Measurements from ENCODE around the gene CDT1. TPM values are rescaled to one million over a fixed set of nuclear protein-coding genes. Genes with fewer than 3 reads are reported as not detected.

CDT1 gene
- total and polyA plus RNA-seq, 4 donors = 2.0 to 5.8 (median 3.3) TPM

DNA sequence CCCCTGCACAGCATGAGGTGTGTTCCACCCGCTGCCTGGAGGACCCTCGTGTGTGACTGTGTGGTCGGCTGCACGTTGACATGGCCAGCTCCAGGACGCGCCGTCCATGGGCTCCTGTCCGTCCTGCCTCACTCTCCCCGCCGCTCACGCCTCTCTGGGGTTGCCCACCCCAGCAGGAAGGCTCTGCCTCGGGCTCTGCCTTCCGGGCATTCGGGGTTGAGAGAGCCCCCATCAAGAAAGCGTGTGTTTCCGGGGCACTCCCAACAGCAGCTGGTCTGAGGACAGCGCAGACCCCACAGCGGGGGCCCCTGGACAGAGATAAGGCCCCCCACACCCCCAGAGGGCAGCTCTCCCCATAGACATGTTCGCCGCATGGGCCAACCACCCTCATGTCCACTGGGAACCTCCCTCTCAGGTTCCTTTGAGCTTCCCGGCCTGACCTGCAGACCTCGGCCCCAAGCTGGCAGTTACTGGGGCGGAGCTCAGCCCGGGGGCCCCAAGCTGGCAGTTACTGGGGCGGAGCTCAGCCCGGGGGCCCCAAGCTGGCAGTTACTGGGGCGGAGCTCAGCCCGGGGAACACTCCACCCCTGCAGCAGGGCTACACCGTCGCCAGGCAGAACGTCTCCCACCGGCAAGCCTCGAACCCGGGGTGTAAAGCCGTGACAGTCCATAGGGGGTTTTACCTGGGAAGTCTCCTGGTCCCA lies 10.2 kb upstream of the CDT1 start:
- DNase-seq = no peak
- no peaks in the 10 kb centered on the region for H3K36me3 ChIP-seq (ENCODE audit: control insufficient read depth in 4 of 4, insufficient read depth in 4 of 4, low read length in 4 of 4)
- H3K9ac ChIP-seq (ENCODE audit: insufficient read depth in 1 of 2, low read length in 2 of 2) = no peak overlapping the region
- no peaks in the 10 kb centered on the region for H3K9me3 ChIP-seq (ENCODE audit: control insufficient read depth in 4 of 4, insufficient read depth in 3 of 4, low read length in 3 of 4)
- H3K27me3 ChIP-seq (ENCODE audit: control insufficient read depth in 3 of 3, insufficient read depth in 3 of 3, low read length in 2 of 3) = peaks cover 0 to 3% (median 0%) of the 10 kb centered on the region in 3 donors
- H3K4me3 ChIP-seq = no peak overlapping the region
- no peaks in the 10 kb centered on the region for H3K4me1 ChIP-seq (ENCODE audit: control insufficient read depth in 5 of 5, insufficient read depth in 5 of 5, low read length in 5 of 5)
- no peak overlapping the region for H3K27ac ChIP-seq (ENCODE audit: low read depth in 1 of 2, low read length in 1 of 2)
- WGBS, 2 donors = 20 to 46% methylated on average over 35 of the region's 35 CpGs
- no peak for ATAC-seq (ENCODE audit: insufficient read depth, low FRiP score)
- TF ChIP-seq CTCF (IDR thresholded peaks at IDR 0.05; ENCODE audit: control extremely low read depth, extremely low read depth) = no peak

DNA sequence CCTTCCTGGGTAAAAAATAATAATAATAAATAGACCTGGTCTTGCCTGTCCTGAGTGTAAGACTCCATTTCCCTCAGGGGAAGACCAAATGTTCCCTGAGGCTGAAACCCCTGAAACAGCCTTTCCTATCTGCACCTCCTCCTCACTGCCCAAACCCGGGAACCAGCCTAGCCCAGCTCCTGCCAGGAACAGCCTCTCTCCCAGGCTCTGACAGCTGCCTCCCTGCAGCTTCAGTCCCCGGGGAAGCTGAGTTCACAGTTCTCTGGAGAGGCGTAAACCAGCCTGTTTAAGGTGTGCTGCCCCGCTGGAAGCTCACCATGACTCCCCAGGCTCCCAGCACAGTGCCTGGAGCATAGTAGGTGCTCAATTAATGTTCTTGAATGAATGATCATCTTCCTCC lies 7.3 kb upstream of the CDT1 start:
- DNase-seq (no peak), ATAC-seq (ENCODE audit: insufficient read depth, low FRiP score) (no peak)
- WGBS, 2 donors = 72 to 75% methylated on average over 4 of the region's 4 CpGs
- H3K9ac ChIP-seq (ENCODE audit: insufficient read depth in 1 of 2, low read length in 2 of 2) = no peak overlapping the region
- no peak overlapping the region for H3K27ac ChIP-seq (ENCODE audit: low read depth in 1 of 2, low read length in 1 of 2)
- H3K4me1 ChIP-seq (ENCODE audit: control insufficient read depth in 5 of 5, insufficient read depth in 5 of 5, low read length in 5 of 5) = no peaks in the 10 kb centered on the region
- H3K9me3 ChIP-seq (ENCODE audit: control insufficient read depth in 4 of 4, insufficient read depth in 3 of 4, low read length in 3 of 4) = no peaks in the 10 kb centered on the region
- no peak for TF ChIP-seq CTCF (IDR thresholded peaks at IDR 0.05; ENCODE audit: control extremely low read depth, extremely low read depth)
- no peaks in the 10 kb centered on the region for H3K36me3 ChIP-seq (ENCODE audit: control insufficient read depth in 4 of 4, insufficient read depth in 4 of 4, low read length in 4 of 4)
- no peak overlapping the region for H3K4me3 ChIP-seq
- H3K27me3 ChIP-seq (ENCODE audit: control insufficient read depth in 3 of 3, insufficient read depth in 3 of 3, low read length in 2 of 3) = peaks cover 0 to 3% (median 0%) of the 10 kb centered on the region in 3 donors

- no peak for ATAC-seq (ENCODE audit: insufficient read depth, low FRiP score)
- H3K36me3 ChIP-seq (ENCODE audit: control insufficient read depth in 4 of 4, insufficient read depth in 4 of 4, low read length in 4 of 4) = no peaks in the 10 kb centered on the region
- H3K4me1 ChIP-seq (ENCODE audit: control insufficient read depth in 5 of 5, insufficient read depth in 5 of 5, low read length in 5 of 5) = peaks cover 0 to 4% (median 0%) of the 10 kb centered on the region in 5 donors
- no peak for TF ChIP-seq CTCF (IDR thresholded peaks at IDR 0.05; ENCODE audit: control extremely low read depth, extremely low read depth)
- no peak overlapping the region for H3K9ac ChIP-seq (ENCODE audit: insufficient read depth in 1 of 2, low read length in 2 of 2)
- H3K9me3 ChIP-seq (ENCODE audit: control insufficient read depth in 4 of 4, insufficient read depth in 3 of 4, low read length in 3 of 4) = no peaks in the 10 kb centered on the region
- no peaks in the 10 kb centered on the region for H3K27me3 ChIP-seq (ENCODE audit: control insufficient read depth in 3 of 3, insufficient read depth in 3 of 3, low read length in 2 of 3)
- no peak overlapping the region for H3K27ac ChIP-seq (ENCODE audit: low read depth in 1 of 2, low read length in 1 of 2)
- H3K4me3 ChIP-seq = no peak overlapping the region
- 94 to 97% methylated on average over 4 of the region's 4 CpGs for WGBS, 2 donors
- DNase-seq = no peak
Measured at GRCh38 chr16:88798073-88798472, 5.5 kb upstream of the CDT1 start.
